ENCODE results near the gene ZIC5. TPM values are rescaled to one million over a fixed set of nuclear protein-coding genes. Genes with fewer than 3 reads are reported as not detected.

ZIC5 gene
- total RNA-seq, 1 experiment from 2014 or later = 0.66 TPM

- Mint-ChIP-seq H3K27ac (ENCODE audit: unreplicated experiment) (no peak overlapping the region), H3K36me3 (ENCODE audit: insufficient read depth, unreplicated experiment) (peaks cover 5% of the 10 kb centered on the region), H3K4me3 (ENCODE audit: unreplicated experiment) (no peak overlapping the region), H3K9me3 (ENCODE audit: unreplicated experiment) (no peaks in the 10 kb centered on the region), H3K27me3 (ENCODE audit: insufficient read depth, unreplicated experiment) (peaks cover 48% of the 10 kb centered on the region), H3K4me1 (ENCODE audit: low read depth, unreplicated experiment) (peaks cover 7% of the 10 kb centered on the region)
- Histone ChIP-seq H3K9me3 (no peaks in the 10 kb centered on the region), H3K4me1 (peaks cover 5% of the 10 kb centered on the region; the same call in 1 of the 2 replicates), H3K27me3 (replicated peaks; ENCODE audit: control insufficient read depth, insufficient read depth, low read length) (peaks cover 7% of the 10 kb centered on the region), H3K36me3 (ENCODE audit: control insufficient read depth, insufficient read depth, low read length) (no peaks in the 10 kb centered on the region), H3K4me3 (ENCODE audit: low read depth, low read length) (no peak overlapping the region)
- ChIA-PET CTCF (no interaction called here), POLR2A (no interaction called here)
- intact Hi-C loops (cut with micrococcal nuclease; ENCODE audit: unreplicated experiment) = no loop called here
- no peak for DNase-seq
- no TSS peak for BruUV-seq (replicated peaks)
- TF ChIP-seq, protein P1, sequence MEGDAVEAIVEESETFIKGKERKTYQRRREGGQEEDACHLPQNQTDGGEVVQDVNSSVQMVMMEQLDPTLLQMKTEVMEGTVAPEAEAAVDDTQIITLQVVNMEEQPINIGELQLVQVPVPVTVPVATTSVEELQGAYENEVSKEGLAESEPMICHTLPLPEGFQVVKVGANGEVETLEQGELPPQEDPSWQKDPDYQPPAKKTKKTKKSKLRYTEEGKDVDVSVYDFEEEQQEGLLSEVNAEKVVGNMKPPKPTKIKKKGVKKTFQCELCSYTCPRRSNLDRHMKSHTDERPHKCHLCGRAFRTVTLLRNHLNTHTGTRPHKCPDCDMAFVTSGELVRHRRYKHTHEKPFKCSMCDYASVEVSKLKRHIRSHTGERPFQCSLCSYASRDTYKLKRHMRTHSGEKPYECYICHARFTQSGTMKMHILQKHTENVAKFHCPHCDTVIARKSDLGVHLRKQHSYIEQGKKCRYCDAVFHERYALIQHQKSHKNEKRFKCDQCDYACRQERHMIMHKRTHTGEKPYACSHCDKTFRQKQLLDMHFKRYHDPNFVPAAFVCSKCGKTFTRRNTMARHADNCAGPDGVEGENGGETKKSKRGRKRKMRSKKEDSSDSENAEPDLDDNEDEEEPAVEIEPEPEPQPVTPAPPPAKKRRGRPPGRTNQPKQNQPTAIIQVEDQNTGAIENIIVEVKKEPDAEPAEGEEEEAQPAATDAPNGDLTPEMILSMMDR (IDR thresholded peaks at IDR 0.05; ENCODE audit: insufficient read depth in 1 of 2, low read depth in 1 of 2, low read length in 1 of 2, severe bottlenecking in 1 of 2, unreplicated experiment in 1 of 2) = no peak
Observed at GRCh38 chr13:99973808-99974185, 2.2 kb upstream of the ZIC5 start.

GRCh38 chr13:99973163-99973807 is 1.7 kb upstream of the ZIC5 start:
- H3K27me3 Mint-ChIP-seq (ENCODE audit: insufficient read depth, unreplicated experiment) = peaks cover 45% of the 10 kb centered on the region

GRCh38 chr13:99972190-99972731 is 694 bp upstream of the ZIC5 start:
- no peak overlapping the region for H3K4me3 ChIP-seq (ENCODE audit: low read depth, low read length)
- peak overlapping the region; percentile 67 for H3K4me3 Mint-ChIP-seq (ENCODE audit: unreplicated experiment)
- CTCF ChIA-PET = no interaction called here
- intact Hi-C loops (cut with micrococcal nuclease; ENCODE audit: unreplicated experiment) = no loop called here
- DNase-seq = no peak
- TF ChIP-seq, protein P1 (IDR thresholded peaks at IDR 0.05; ENCODE audit: insufficient read depth in 1 of 2, low read depth in 1 of 2, low read length in 1 of 2, severe bottlenecking in 1 of 2, unreplicated experiment in 1 of 2) = no peak
- BruUV-seq (replicated peaks) = no TSS peak
- no peaks in the 10 kb centered on the region for H3K36me3 ChIP-seq (ENCODE audit: control insufficient read depth, insufficient read depth, low read length)
- H3K9me3 Mint-ChIP-seq (ENCODE audit: unreplicated experiment) = no peaks in the 10 kb centered on the region
- no peak overlapping the region for H3K27ac Mint-ChIP-seq (ENCODE audit: unreplicated experiment)
- H3K4me1 ChIP-seq = peaks cover 14% of the 10 kb centered on the region; the same call in 1 of the 2 replicates
- peaks cover 13% of the 10 kb centered on the region for H3K4me1 Mint-ChIP-seq (ENCODE audit: low read depth, unreplicated experiment)
- H3K27me3 Mint-ChIP-seq (ENCODE audit: insufficient read depth, unreplicated experiment) = peaks cover 42% of the 10 kb centered on the region
- H3K9me3 ChIP-seq = no peaks in the 10 kb centered on the region
- POLR2A ChIA-PET = no interaction called here
- peaks cover 6% of the 10 kb centered on the region for H3K27me3 ChIP-seq (replicated peaks; ENCODE audit: control insufficient read depth, insufficient read depth, low read length)
- no peaks in the 10 kb centered on the region for H3K36me3 Mint-ChIP-seq (ENCODE audit: insufficient read depth, unreplicated experiment)

More at GRCh38 chr13:99973163-99973807, 1.7 kb upstream of the ZIC5 start:
- no TSS peak for BruUV-seq (replicated peaks)
- DNase-seq = no peak
- POLR2A ChIA-PET = no interaction called here
- intact Hi-C loops (cut with micrococcal nuclease; ENCODE audit: unreplicated experiment) = no loop called here
- Histone ChIP-seq H3K27me3 (replicated peaks; ENCODE audit: control insufficient read depth, insufficient read depth, low read length) (peaks cover 7% of the 10 kb centered on the region), H3K4me3 (ENCODE audit: low read depth, low read length) (no peak overlapping the region), H3K9me3 (no peaks in the 10 kb centered on the region), H3K4me1 (peaks cover 9% of the 10 kb centered on the region; the same call in 1 of the 2 replicates), H3K36me3 (ENCODE audit: control insufficient read depth, insufficient read depth, low read length) (no peaks in the 10 kb centered on the region)
- Mint-ChIP-seq H3K36me3 (ENCODE audit: insufficient read depth, unreplicated experiment) (peaks cover 2% of the 10 kb centered on the region), H3K4me1 (ENCODE audit: low read depth, unreplicated experiment) (peaks cover 7% of the 10 kb centered on the region), H3K27ac (ENCODE audit: unreplicated experiment) (no peak overlapping the region), H3K9me3 (ENCODE audit: unreplicated experiment) (no peaks in the 10 kb centered on the region), H3K4me3 (ENCODE audit: unreplicated experiment) (no peak overlapping the region)
- CTCF ChIA-PET = no interaction called here
- TF ChIP-seq, protein P1 (IDR thresholded peaks at IDR 0.05; ENCODE audit: insufficient read depth in 1 of 2, low read depth in 1 of 2, low read length in 1 of 2, severe bottlenecking in 1 of 2, unreplicated experiment in 1 of 2) = no peak
